ENCODE results near the gene CCDC69.

DNA sequence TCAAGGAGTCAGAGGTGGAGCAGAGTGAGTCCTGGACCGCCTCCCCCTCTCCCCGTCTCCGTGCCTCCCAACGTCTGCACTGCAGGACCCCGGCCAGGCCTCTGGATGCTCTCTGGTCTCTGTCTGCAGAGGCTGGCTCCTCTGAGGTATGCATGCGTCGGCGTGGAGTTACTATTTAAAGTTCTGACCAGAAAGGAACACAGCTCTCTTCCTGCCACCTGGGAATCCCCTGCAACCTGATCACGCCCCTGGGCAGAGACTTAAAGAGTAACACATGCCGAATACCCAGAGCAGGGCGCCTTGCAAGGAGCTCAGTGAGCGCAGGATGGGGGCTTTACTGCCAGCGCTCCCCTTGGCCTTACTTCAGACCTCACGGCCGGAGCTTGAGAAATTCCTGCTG, 82.4 kb downstream of the CCDC69 start:
- TF ChIP-seq POLR2A (IDR thresholded peaks at IDR 0.05; ENCODE audit: low read depth, low read length) (peak; percentile 67), YY1 (IDR thresholded peaks at IDR 0.05; ENCODE audit: low read depth, low read length) (peak; percentile 45; the same call in 1 of the 2 replicates), GABPA (IDR thresholded peaks at IDR 0.05; ENCODE audit: low read depth) (no peak), SMARCA5 (IDR thresholded peaks at IDR 0.05) (no peak), ZBED1 (IDR thresholded peaks at IDR 0.05; ENCODE audit: borderline replicate concordance) (no peak), CHD4 (IDR thresholded peaks at IDR 0.05) (no peak), CREB1 (IDR thresholded peaks at IDR 0.05; ENCODE audit: low read depth) (peak; percentile 68; the same call in 1 of the 2 replicates)
- TF ChIP-seq, protein P1, sequence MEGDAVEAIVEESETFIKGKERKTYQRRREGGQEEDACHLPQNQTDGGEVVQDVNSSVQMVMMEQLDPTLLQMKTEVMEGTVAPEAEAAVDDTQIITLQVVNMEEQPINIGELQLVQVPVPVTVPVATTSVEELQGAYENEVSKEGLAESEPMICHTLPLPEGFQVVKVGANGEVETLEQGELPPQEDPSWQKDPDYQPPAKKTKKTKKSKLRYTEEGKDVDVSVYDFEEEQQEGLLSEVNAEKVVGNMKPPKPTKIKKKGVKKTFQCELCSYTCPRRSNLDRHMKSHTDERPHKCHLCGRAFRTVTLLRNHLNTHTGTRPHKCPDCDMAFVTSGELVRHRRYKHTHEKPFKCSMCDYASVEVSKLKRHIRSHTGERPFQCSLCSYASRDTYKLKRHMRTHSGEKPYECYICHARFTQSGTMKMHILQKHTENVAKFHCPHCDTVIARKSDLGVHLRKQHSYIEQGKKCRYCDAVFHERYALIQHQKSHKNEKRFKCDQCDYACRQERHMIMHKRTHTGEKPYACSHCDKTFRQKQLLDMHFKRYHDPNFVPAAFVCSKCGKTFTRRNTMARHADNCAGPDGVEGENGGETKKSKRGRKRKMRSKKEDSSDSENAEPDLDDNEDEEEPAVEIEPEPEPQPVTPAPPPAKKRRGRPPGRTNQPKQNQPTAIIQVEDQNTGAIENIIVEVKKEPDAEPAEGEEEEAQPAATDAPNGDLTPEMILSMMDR (IDR thresholded peaks at IDR 0.05 in 2 of 3, conservative IDR thresholded peaks at IDR 0.05 in 1 of 3; ENCODE audit: control insufficient read depth in 2 of 3, extremely low read depth in 1 of 3, insufficient read depth in 1 of 3, low read depth in 3 of 3, low read length in 3 of 3), result no peak

Measured in GM12878 (cell line).